HL-60 (cell line): ENCODE results near the gene CISD1.

Experiments used
- DNase-seq, 2 experiments: peaks; one replicate each; pipeline ENCODE4 v3.0.0-alpha.2; 2010 to 2020; ENCODE audit warnings: low read depth in 1 of 2, low spot score in 1 of 2
- H3K27ac ChIP-seq: fragments of 250-450 bp; sonication (Bioruptor Pico); replicated peaks from 2 replicates; pipeline ENCODE4 v1.5.1; 2020; ENCODE audit warnings: mild to moderate bottlenecking, moderate library complexity
- H3K27me3 ChIP-seq: fragments of 250-450 bp; sonication (Bioruptor Pico); 2 replicates; pipeline ENCODE4 v1.5.1; 2021; ENCODE audit warnings: mild to moderate bottlenecking, moderate library complexity; ENCODE audit not compliant: insufficient read depth, poor library complexity, severe bottlenecking
- H3K4me3 ChIP-seq: replicated peaks from 2 replicates; pipeline ENCODE4 v1.5.1; 2011; ENCODE audit warnings: mild to moderate bottlenecking, control low read depth, low read length; ENCODE audit not compliant: insufficient read depth
- CTCF ChIP-seq: IDR thresholded peaks from one replicate; pipeline ENCODE4 v1.5.1; 2011; ENCODE audit warnings: low read length, control low read depth, inconsistent platforms; ENCODE audit not compliant: insufficient read depth
- GABPA ChIP-seq: IDR thresholded peaks from 2 replicates; pipeline ENCODE4 v1.6.1; 2012; ENCODE audit warnings: low read depth
- POLR2AphosphoS5 ChIP-seq: IDR thresholded peaks from 2 replicates; pipeline ENCODE4 v1.6.1; 2012; ENCODE audit warnings: low read depth
- REST ChIP-seq: IDR thresholded peaks from 2 replicates; pipeline ENCODE4 v1.6.1; 2012; ENCODE audit warnings: low read depth; ENCODE audit not compliant: insufficient replicate concordance
- SPI1 ChIP-seq: IDR thresholded peaks from 2 replicates; pipeline ENCODE4 v1.6.1; 2012; ENCODE audit warnings: low read depth, mild to moderate bottlenecking, borderline replicate concordance

CISD1 gene

GRCh38 chr10:58304099-58304633 lies 35.2 kb downstream of the CISD1 start:
- TF ChIP-seq CTCF (no peak), POLR2AphosphoS5 (no peak), SPI1 (no peak), GABPA (no peak), REST (no peak)
- Histone ChIP-seq H3K4me3 (no peak overlapping the region), H3K27me3 (peaks cover 3% of the 10 kb centered on the region), H3K27ac (no peak overlapping the region)
- DNase-seq, result no peak

GRCh38 chr10:58305821-58306220 lies 36.9 kb downstream of the CISD1 start:
- no peak for DNase-seq
- H3K27ac ChIP-seq, result no peak overlapping the region
- H3K27me3 ChIP-seq, result peaks cover 3% of the 10 kb centered on the region
- no peak overlapping the region for H3K4me3 ChIP-seq
- TF ChIP-seq CTCF (no peak), GABPA (no peak), POLR2AphosphoS5 (no peak), REST (no peak)

- DNase-seq, result no peak
- H3K4me3 ChIP-seq, result no peak overlapping the region
- peaks cover 3% of the 10 kb centered on the region for H3K27me3 ChIP-seq
- TF ChIP-seq CTCF (no peak), SPI1 (no peak), GABPA (no peak), POLR2AphosphoS5 (no peak), REST (no peak)
- H3K27ac ChIP-seq, result no peak overlapping the region
Measured at GRCh38 chr10:58307676-58308075, 38.7 kb downstream of the CISD1 start.
